ENCODE results near the gene RHOC.

RHOC gene

GRCh38 chr1:112710586-112710985, 3.7 kb upstream of the RHOC start:
- no peaks in the 10 kb centered on the region for H3K79me2 ChIP-seq (ENCODE audit: insufficient read depth, low read length)
- H3K27me3 ChIP-seq (ENCODE audit: insufficient read depth, low read length, poor library complexity) = peaks cover 5% of the 10 kb centered on the region
- ATAC-seq (ENCODE audit: insufficient read depth, low read depth) = no peak
- peaks cover 26% of the 10 kb centered on the region for H3K4me1 ChIP-seq (ENCODE audit: insufficient read depth, low read length)
- no peaks in the 10 kb centered on the region for H3K9me3 ChIP-seq (ENCODE audit: insufficient read depth, low read length, severe bottlenecking)
- H4K20me1 ChIP-seq (ENCODE audit: insufficient read depth, low read length) = no peaks in the 10 kb centered on the region
- no peak overlapping the region for H3K4me2 ChIP-seq (ENCODE audit: insufficient read depth, low read length)
- no peak overlapping the region for H3K27ac ChIP-seq (ENCODE audit: low read length)
- no peak for DNase-seq
- no peak overlapping the region for H3K4me3 ChIP-seq (ENCODE audit: low read depth in 1 of 2, low read length in 2 of 2)
- TF ChIP-seq CTCF (IDR thresholded peaks at IDR 0.05; ENCODE audit: borderline replicate concordance, extremely low read depth, low read length, poor library complexity, severe bottlenecking) = no peak
- no peak for TF ChIP-seq EZH2 (IDR thresholded peaks at IDR 0.05; ENCODE audit: borderline replicate concordance, low read depth, low read length, severe bottlenecking)
- H2AFZ ChIP-seq (ENCODE audit: low read depth, low read length) = no peak overlapping the region
- H3K9ac ChIP-seq (ENCODE audit: low read depth, low read length) = no peak overlapping the region
- no peaks in the 10 kb centered on the region for H3K36me3 ChIP-seq (ENCODE audit: insufficient read depth, low read length)

- no peak for DNase-seq
- no peaks in the 10 kb centered on the region for H3K79me2 ChIP-seq (ENCODE audit: insufficient read depth, low read length)
Measured at GRCh38 chr1:112710159-112710558, 3.2 kb upstream of the RHOC start.

GRCh38 chr1:112708489-112708888, 1.6 kb upstream of the RHOC start:
- H3K4me1 ChIP-seq (ENCODE audit: insufficient read depth, low read length) = peaks cover 35% of the 10 kb centered on the region
- H3K4me2 ChIP-seq (ENCODE audit: insufficient read depth, low read length) = no peak overlapping the region
- H3K9ac ChIP-seq (ENCODE audit: low read depth, low read length) = no peak overlapping the region
- TF ChIP-seq EZH2 (IDR thresholded peaks at IDR 0.05; ENCODE audit: borderline replicate concordance, low read depth, low read length, severe bottlenecking) (no peak), CTCF (IDR thresholded peaks at IDR 0.05; ENCODE audit: borderline replicate concordance, extremely low read depth, low read length, poor library complexity, severe bottlenecking) (no peak)
- no peaks in the 10 kb centered on the region for H3K36me3 ChIP-seq (ENCODE audit: insufficient read depth, low read length)
- no peak overlapping the region for H3K4me3 ChIP-seq (ENCODE audit: low read depth in 1 of 2, low read length in 2 of 2)
- H3K27ac ChIP-seq (ENCODE audit: low read length) = no peak overlapping the region
- no peak overlapping the region for H2AFZ ChIP-seq (ENCODE audit: low read depth, low read length)
- peaks cover 5% of the 10 kb centered on the region for H3K27me3 ChIP-seq (ENCODE audit: insufficient read depth, low read length, poor library complexity)
- no peaks in the 10 kb centered on the region for H3K9me3 ChIP-seq (ENCODE audit: insufficient read depth, low read length, severe bottlenecking)
- peaks cover 11% of the 10 kb centered on the region for H3K79me2 ChIP-seq (ENCODE audit: insufficient read depth, low read length)
- no peaks in the 10 kb centered on the region for H4K20me1 ChIP-seq (ENCODE audit: insufficient read depth, low read length)
- ATAC-seq (ENCODE audit: insufficient read depth, low read depth) = no peak
- DNase-seq = no peak

More at GRCh38 chr1:112710159-112710558, 3.2 kb upstream of the RHOC start:
- H2AFZ ChIP-seq (ENCODE audit: low read depth, low read length) = no peak overlapping the region
- peaks cover 27% of the 10 kb centered on the region for H3K4me1 ChIP-seq (ENCODE audit: insufficient read depth, low read length)
- no peaks in the 10 kb centered on the region for H4K20me1 ChIP-seq (ENCODE audit: insufficient read depth, low read length)
- H3K36me3 ChIP-seq (ENCODE audit: insufficient read depth, low read length) = no peaks in the 10 kb centered on the region
- ATAC-seq (ENCODE audit: insufficient read depth, low read depth) = no peak
- H3K27me3 ChIP-seq (ENCODE audit: insufficient read depth, low read length, poor library complexity) = peaks cover 5% of the 10 kb centered on the region
- no peak overlapping the region for H3K4me2 ChIP-seq (ENCODE audit: insufficient read depth, low read length)
- no peak overlapping the region for H3K9ac ChIP-seq (ENCODE audit: low read depth, low read length)
- H3K27ac ChIP-seq (ENCODE audit: low read length) = no peak overlapping the region
- TF ChIP-seq CTCF (IDR thresholded peaks at IDR 0.05; ENCODE audit: borderline replicate concordance, extremely low read depth, low read length, poor library complexity, severe bottlenecking) (no peak), EZH2 (IDR thresholded peaks at IDR 0.05; ENCODE audit: borderline replicate concordance, low read depth, low read length, severe bottlenecking) (no peak)
- H3K9me3 ChIP-seq (ENCODE audit: insufficient read depth, low read length, severe bottlenecking) = no peaks in the 10 kb centered on the region
- no peak overlapping the region for H3K4me3 ChIP-seq (ENCODE audit: low read depth in 1 of 2, low read length in 2 of 2)

GRCh38 chr1:112708002-112708448, 1.1 kb upstream of the RHOC start:
- Histone ChIP-seq H3K27ac (ENCODE audit: low read length) (no peak overlapping the region), H3K36me3 (ENCODE audit: insufficient read depth, low read length) (no peaks in the 10 kb centered on the region), H2AFZ (ENCODE audit: low read depth, low read length) (no peak overlapping the region), H3K4me1 (ENCODE audit: insufficient read depth, low read length) (peaks cover 36% of the 10 kb centered on the region), H3K79me2 (ENCODE audit: insufficient read depth, low read length) (peaks cover 11% of the 10 kb centered on the region), H3K9me3 (ENCODE audit: insufficient read depth, low read length, severe bottlenecking) (no peaks in the 10 kb centered on the region), H3K9ac (ENCODE audit: low read depth, low read length) (no peak overlapping the region), H3K4me3 (ENCODE audit: low read depth in 1 of 2, low read length in 2 of 2) (no peak overlapping the region), H3K4me2 (ENCODE audit: insufficient read depth, low read length) (no peak overlapping the region), H3K27me3 (ENCODE audit: insufficient read depth, low read length, poor library complexity) (peaks cover 5% of the 10 kb centered on the region), H4K20me1 (ENCODE audit: insufficient read depth, low read length) (no peaks in the 10 kb centered on the region)
- no peak for DNase-seq
- TF ChIP-seq CTCF (IDR thresholded peaks at IDR 0.05; ENCODE audit: borderline replicate concordance, extremely low read depth, low read length, poor library complexity, severe bottlenecking) (no peak), EZH2 (IDR thresholded peaks at IDR 0.05; ENCODE audit: borderline replicate concordance, low read depth, low read length, severe bottlenecking) (no peak)
- no peak for ATAC-seq (ENCODE audit: insufficient read depth, low read depth)

Data from DND-41 (cell line).